HepG2 (cell line): Measurements from ENCODE around the gene FANCD2. TPM values are rescaled to one million over a fixed set of nuclear protein-coding genes. Genes with fewer than 3 reads are reported as not detected.

ENCODE experiments used
- BHLHE40 ChIP-seq: IDR thresholded peaks from 2 replicates; pipeline ENCODE4 v1.6.1; 2011; ENCODE audit warnings: low read length, improper control_type of control experiment
- CREB1 ChIP-seq, 2 experiments: fragments of 450-650 bp in 1 of 2; IDR thresholded peaks; 2 replicates each; pipeline ENCODE4 v1.6.1; 2016 to 2017; ENCODE audit warnings: control low read depth in 1 of 2, mild to moderate bottlenecking in 1 of 2, missing compliant biosample characterization in 1 of 2, missing genetic modification characterization in 1 of 2
- EED ChIP-seq: sonication (generic); formaldehyde crosslinking; IDR thresholded peaks from 2 replicates; pipeline ENCODE4 v1.5.0; 2020; ENCODE audit warnings: mild to moderate bottlenecking, missing genetic modification reagents
- EP300 ChIP-seq, 3 experiments: sonication (generic) in 1 of 3; formaldehyde crosslinking in 1 of 3; IDR thresholded peaks; 2 replicates each; pipeline versions ENCODE4 v1.5.1 to v1.6.1; 2011 to 2020; ENCODE audit warnings: low read depth in 2 of 3, low read length in 2 of 3, borderline replicate concordance in 1 of 3, improper control_type of control experiment in 1 of 3, mild to moderate bottlenecking in 1 of 3, missing genetic modification reagents in 1 of 3, moderate library complexity in 1 of 3
- GABPB1 ChIP-seq: IDR thresholded peaks from 2 replicates; pipeline ENCODE4 v1.6.1; 2016; ENCODE audit warnings: mild to moderate bottlenecking, missing genetic modification reagents, moderate library complexity, missing compliant biosample characterization
- MEF2D ChIP-seq: sonication (generic); formaldehyde crosslinking; IDR thresholded peaks from 2 replicates; pipeline ENCODE4 v1.5.1; 2020; ENCODE audit warnings: mild to moderate bottlenecking, missing genetic modification reagents
- NRL ChIP-seq: sonication (generic); formaldehyde crosslinking; IDR thresholded peaks from 2 replicates; pipeline ENCODE4 v1.5.0; 2020; ENCODE audit warnings: missing genetic modification reagents, mild to moderate bottlenecking, moderate library complexity, borderline replicate concordance
- POLR2A ChIP-seq, 2 experiments: IDR thresholded peaks; 2 replicates each; pipeline ENCODE4 v1.6.1; 2011; ENCODE audit warnings: low read depth in 2 of 2, low read length in 2 of 2, mild to moderate bottlenecking in 1 of 2, moderate library complexity in 1 of 2; ENCODE audit not compliant: insufficient read depth in 1 of 2
- PRPF4 ChIP-seq: fragments of 200-400 bp; formaldehyde crosslinking; IDR thresholded peaks from 2 replicates; pipeline ENCODE4 v1.6.1; 2016; ENCODE audit warnings: low read length, low read depth; ENCODE audit not compliant: poor library complexity, severe bottlenecking
- RBFOX2 ChIP-seq: fragments of 200-400 bp; formaldehyde crosslinking; IDR thresholded peaks from 2 replicates; pipeline ENCODE4 v1.6.1; 2017; ENCODE audit warnings: low read depth, mild to moderate bottlenecking, low read length
- REL ChIP-seq: sonication (generic); formaldehyde crosslinking; conservative IDR thresholded peaks from 2 replicates; pipeline ENCODE4 v1.8.0; 2022; ENCODE audit warnings: mild to moderate bottlenecking, missing genetic modification reagents, moderate library complexity
- SKI ChIP-seq: fragments of 450-650 bp; IDR thresholded peaks from one replicate; pipeline ENCODE4 v1.6.1; 2018; ENCODE audit warnings: mild to moderate bottlenecking; ENCODE audit not compliant: partially characterized antibody
- SNAPC2 ChIP-seq: sonication (generic); formaldehyde crosslinking; IDR thresholded peaks from 2 replicates; pipeline ENCODE4 v1.8.1; 2022; ENCODE audit warnings: mild to moderate bottlenecking, missing genetic modification reagents
- SP1 ChIP-seq, 2 experiments: fragments of 450-650 bp in 1 of 2; sonication (generic) in 1 of 2; formaldehyde crosslinking in 1 of 2; IDR thresholded peaks; 2 replicates each; pipeline versions ENCODE4 v1.4.0 to v1.6.1; 2016 to 2020; ENCODE audit warnings: missing genetic modification reagents in 1 of 2
- SP5 ChIP-seq: IDR thresholded peaks from 2 replicates; pipeline ENCODE4 v1.6.1; 2016; ENCODE audit warnings: low read depth, borderline replicate concordance
- TAF1 ChIP-seq: sonication (generic); formaldehyde crosslinking; IDR thresholded peaks from 2 replicates; pipeline ENCODE4 v1.4.0; 2020; ENCODE audit warnings: missing genetic modification reagents
- TFAP4 ChIP-seq: sonication (generic); IDR thresholded peaks from 2 replicates; pipeline ENCODE4 v1.6.1; 2016; ENCODE audit warnings: low read depth, borderline replicate concordance
- ZBTB10 ChIP-seq: sonication (generic); formaldehyde crosslinking; IDR thresholded peaks from 2 replicates; pipeline ENCODE4 v1.4.0; 2020; ENCODE audit warnings: missing genetic modification reagents, borderline replicate concordance
- ZBTB42 ChIP-seq: sonication (generic); formaldehyde crosslinking; IDR thresholded peaks from 2 replicates; pipeline ENCODE4 v1.5.0; 2020; ENCODE audit warnings: mild to moderate bottlenecking, missing genetic modification reagents
- ZFX ChIP-seq: sonication (generic); formaldehyde crosslinking; IDR thresholded peaks from 2 replicates; pipeline ENCODE4 v1.4.0; 2020; ENCODE audit warnings: mild to moderate bottlenecking, low read depth, missing genetic modification reagents, moderate library complexity
- ZMYM4 ChIP-seq: sonication (generic); formaldehyde crosslinking; IDR thresholded peaks from 2 replicates; pipeline ENCODE4 v1.8.1; 2023; ENCODE audit warnings: mild to moderate bottlenecking, missing genetic modification reagents
- ZNF124 ChIP-seq: sonication (generic); formaldehyde crosslinking; IDR thresholded peaks from 2 replicates; pipeline ENCODE4 v1.4.0; 2020; ENCODE audit warnings: missing genetic modification reagents
- ZNF274 ChIP-seq: sonication (generic); formaldehyde crosslinking; IDR thresholded peaks from 2 replicates; pipeline ENCODE4 v1.5.1; 2020; ENCODE audit warnings: mild to moderate bottlenecking, missing genetic modification reagents
- ZSCAN5A ChIP-seq: sonication (generic); formaldehyde crosslinking; IDR thresholded peaks from 2 replicates; pipeline ENCODE4 v1.8.0; 2022; ENCODE audit warnings: mild to moderate bottlenecking, missing genetic modification reagents, borderline replicate concordance
- polyA plus RNA-seq, 8 experiments: library from polyadenylated mRNA; depleted of rRNA in 3 of 8; stranded (reverse) in 7 of 8; unstranded in 1 of 8; fragments of >200 nt; fragmentation: Illumina TruSeq in 4 of 8; extraction: Trizol in 4 of 8; gene quantifications; 2 replicates each; pipeline versions ENCODE4 v1.2.1 to v1.2.3, GENCODE V29; 2011 to 2016; ENCODE audit warnings: low read depth in 4 of 8, missing spikeins in 1 of 8, mixed read lengths in 1 of 8; ENCODE audit not compliant: insufficient read depth in 1 of 8
- total RNA-seq, 5 experiments: library from RNA; depleted of rRNA; stranded (reverse); fragments of >200 nt; fragmentation: Illumina TruSeq; extraction: Trizol; gene quantifications; 2 replicates each; pipeline ENCODE4 v1.2.3, GENCODE V29; 2016; ENCODE audit warnings: low read depth in 1 of 5

The FANCD2 gene
- total and polyA plus RNA-seq, 2 of the 13 experiments (the other 11 are each of a cell fraction or from before 2014, with no cell fraction given): 10.1 to 42.0 TPM

GRCh38 chr3:10008588-10009344 is 17.5 kb upstream of the FANCD2 start (continued):
- TF ChIP-seq EP300 (IDR thresholded peaks at IDR 0.05; ENCODE audit: low read depth in 2 of 2, low read length in 2 of 2): no peak
- no peak for TF ChIP-seq EP300 (CRISPR knock-in tag; IDR thresholded peaks at IDR 0.05; ENCODE audit: borderline replicate concordance)
- peak; percentile 42; the same call in 1 of the 2 replicates for TF ChIP-seq CREB1 (IDR thresholded peaks at IDR 0.05)
- TF ChIP-seq CREB1 (CRISPR knock-in tag; IDR thresholded peaks at IDR 0.05): peak; percentile 58; the same call in 1 of the 2 replicates
- no peak for TF ChIP-seq MEF2D
- TF ChIP-seq RBFOX2: 0 out of 2 replicates have a peak, but pooled peaks have one; percentile 40
- peak; percentile 49 to 62 for TF ChIP-seq POLR2A (IDR thresholded peaks at IDR 0.05; ENCODE audit: insufficient read depth in 1 of 2, low read depth in 2 of 2, low read length in 2 of 2)
- TF ChIP-seq TAF1: peak; percentile 47; the same call in 1 of the 2 replicates
- 0 out of 2 replicates have a peak, but pooled peaks have one; percentile 36 for TF ChIP-seq NRL (CRISPR knock-in tag)
- peak; percentile 44; the same call in 1 of the 2 replicates for TF ChIP-seq ZFX (CRISPR knock-in tag)
- TF ChIP-seq ZSCAN5A (CRISPR knock-in tag): no peak
- 0 out of 2 replicates have a peak, but pooled peaks have one; percentile 26 for TF ChIP-seq SP5 (CRISPR knock-in tag)
- no peak for TF ChIP-seq ZNF124 (CRISPR knock-in tag)
- no peak for TF ChIP-seq ZBTB10
- TF ChIP-seq TFAP4: peak; percentile 59; the same call in 1 of the 2 replicates
- no peak for TF ChIP-seq REL (CRISPR knock-in tag)
- TF ChIP-seq SKI: no peak
- no peak for TF ChIP-seq ZNF274 (CRISPR knock-in tag)
- no peak for TF ChIP-seq EED (CRISPR knock-in tag)
- no peak for TF ChIP-seq PRPF4
- no peak for TF ChIP-seq BHLHE40
- TF ChIP-seq ZBTB42 (CRISPR knock-in tag): 0 out of 2 replicates have a peak, but pooled peaks have one; percentile 38
- TF ChIP-seq SP1 (IDR thresholded peaks at IDR 0.05): no peak
- TF ChIP-seq SP1 (CRISPR knock-in tag; IDR thresholded peaks at IDR 0.05): peak; percentile 89
- TF ChIP-seq ZMYM4: 0 out of 2 replicates have a peak, but pooled peaks have one; percentile 22
- TF ChIP-seq SNAPC2 (CRISPR knock-in tag): 0 out of 2 replicates have a peak, but pooled peaks have one; percentile 30
- TF ChIP-seq GABPB1: peak; percentile 62
